Kidney epithelial cell (primary cell): ENCODE results near the gene IRAK1. TPM values are rescaled to one million over a fixed set of nuclear protein-coding genes. Genes with fewer than 3 reads are reported as not detected.

Experiments
- DNase-seq: peaks from one replicate; pipeline ENCODE4 v3.0.0-alpha.2; 2010; ENCODE audit warnings: low read depth
- H3K27me3 ChIP-seq: 2 replicates; pipeline ENCODE4 v1.6.0; 2011; ENCODE audit warnings: low read length; ENCODE audit not compliant: control insufficient read depth, insufficient read depth
- H3K36me3 ChIP-seq: 2 replicates; pipeline ENCODE4 v1.5.1; 2011; ENCODE audit warnings: low read length; ENCODE audit not compliant: control insufficient read depth, insufficient read depth
- H3K4me3 ChIP-seq: 2 replicates; pipeline ENCODE4 v1.5.1; 2011; ENCODE audit warnings: low read depth, mild to moderate bottlenecking, control low read depth, low read length
- total RNA-seq: library from RNA; depleted of rRNA; stranded (reverse); fragments of >200 nt; gene quantifications from 2 replicates; pipeline ENCODE4 v1.2.3, GENCODE V29; 2015
- TF ChIP-seq, protein P1 (sequence below): IDR thresholded peaks from 2 replicates; pipeline ENCODE4 v1.5.1; 2011; ENCODE audit warnings: mild to moderate bottlenecking, moderate library complexity, low read length, control low read depth, inconsistent platforms; ENCODE audit not compliant: insufficient read depth, poor library complexity, severe bottlenecking

Gene IRAK1
- total RNA-seq: 193 and 225 TPM in 2 replicates

GRCh38 chrX:154019633-154020528 is at the start of gene IRAK1:
Gene IRAK1 (minus strand): TSS chrX:154019902. CDS start chrX:154019812, 90 bp downstream.
- no peaks in the 10 kb centered on the region for H3K27me3 ChIP-seq
- no peaks in the 10 kb centered on the region for H3K36me3 ChIP-seq
- no peak for DNase-seq
- peak within 1 kb of the TSS; percentile 59 for H3K4me3 ChIP-seq
- TF ChIP-seq, protein P1, sequence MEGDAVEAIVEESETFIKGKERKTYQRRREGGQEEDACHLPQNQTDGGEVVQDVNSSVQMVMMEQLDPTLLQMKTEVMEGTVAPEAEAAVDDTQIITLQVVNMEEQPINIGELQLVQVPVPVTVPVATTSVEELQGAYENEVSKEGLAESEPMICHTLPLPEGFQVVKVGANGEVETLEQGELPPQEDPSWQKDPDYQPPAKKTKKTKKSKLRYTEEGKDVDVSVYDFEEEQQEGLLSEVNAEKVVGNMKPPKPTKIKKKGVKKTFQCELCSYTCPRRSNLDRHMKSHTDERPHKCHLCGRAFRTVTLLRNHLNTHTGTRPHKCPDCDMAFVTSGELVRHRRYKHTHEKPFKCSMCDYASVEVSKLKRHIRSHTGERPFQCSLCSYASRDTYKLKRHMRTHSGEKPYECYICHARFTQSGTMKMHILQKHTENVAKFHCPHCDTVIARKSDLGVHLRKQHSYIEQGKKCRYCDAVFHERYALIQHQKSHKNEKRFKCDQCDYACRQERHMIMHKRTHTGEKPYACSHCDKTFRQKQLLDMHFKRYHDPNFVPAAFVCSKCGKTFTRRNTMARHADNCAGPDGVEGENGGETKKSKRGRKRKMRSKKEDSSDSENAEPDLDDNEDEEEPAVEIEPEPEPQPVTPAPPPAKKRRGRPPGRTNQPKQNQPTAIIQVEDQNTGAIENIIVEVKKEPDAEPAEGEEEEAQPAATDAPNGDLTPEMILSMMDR: no peak

GRCh38 chrX:154068560-154068959 is 48.9 kb upstream of the IRAK1 start:
- TF ChIP-seq, protein P1: no peak
- no peaks in the 10 kb centered on the region for H3K27me3 ChIP-seq
- H3K4me3 ChIP-seq: no peak overlapping the region
- DNase-seq: no peak
- no peaks in the 10 kb centered on the region for H3K36me3 ChIP-seq

- TF ChIP-seq, protein P1: no peak
- Histone ChIP-seq H3K27me3 (no peaks in the 10 kb centered on the region), H3K4me3 (no peak overlapping the region), H3K36me3 (no peaks in the 10 kb centered on the region)
- DNase-seq: no peak
Measured at GRCh38 chrX:154064637-154065435, 45.1 kb upstream of the IRAK1 start.

DNA sequence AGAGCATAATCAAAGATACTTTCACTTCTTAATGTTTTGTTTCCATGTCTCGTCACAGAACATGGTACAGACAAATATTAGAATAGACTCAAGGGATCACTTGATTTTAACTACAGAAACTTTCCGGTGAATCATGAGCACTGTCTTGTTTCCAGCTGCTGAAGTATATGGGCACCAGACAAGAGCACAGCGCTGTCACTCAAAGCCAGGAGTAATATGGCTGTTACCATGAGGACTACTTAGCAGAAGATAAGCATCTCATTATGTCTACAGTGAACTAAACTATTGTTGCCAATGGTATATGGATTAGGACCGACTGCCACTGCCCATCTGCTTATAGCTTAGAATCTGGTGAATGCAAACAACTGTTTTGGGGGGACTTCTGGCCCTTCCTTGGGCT is 43.5 kb upstream of the IRAK1 start:
- H3K4me3 ChIP-seq: no peak overlapping the region
- no peak for DNase-seq

DNA sequence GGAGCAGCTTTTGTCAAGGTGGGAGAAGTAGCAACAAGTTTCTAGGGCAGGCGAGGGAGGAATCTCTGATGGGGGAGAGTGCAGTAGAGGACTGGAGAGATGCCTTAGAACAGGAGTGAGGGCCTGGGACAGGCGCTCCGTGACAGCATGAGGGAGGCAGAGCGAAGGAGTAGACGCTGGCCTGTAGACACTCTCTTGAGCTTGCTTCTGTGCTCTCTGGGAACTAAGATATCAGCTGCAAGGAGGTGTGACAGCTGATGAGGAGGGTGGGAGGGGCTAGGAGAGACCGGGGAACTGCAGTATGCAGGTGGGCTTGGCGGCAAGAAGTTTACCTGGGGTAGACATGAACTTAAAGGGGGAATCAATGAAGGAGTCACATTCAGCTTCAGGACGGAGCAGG is 42.1 kb upstream of the IRAK1 start:
- no peak for DNase-seq
- TF ChIP-seq, protein P1: no peak
- Histone ChIP-seq H3K4me3 (no peak overlapping the region), H3K36me3 (no peaks in the 10 kb centered on the region), H3K27me3 (no peaks in the 10 kb centered on the region)

More for the DNA sequence above, 43.5 kb upstream of the IRAK1 start:
- Histone ChIP-seq H3K27me3 (no peaks in the 10 kb centered on the region), H3K36me3 (no peaks in the 10 kb centered on the region)
- TF ChIP-seq, protein P1: no peak
